Chondrocyte (in vitro differentiated cells): ENCODE data around the gene SNAP47. TPM values are rescaled to one million over a fixed set of nuclear protein-coding genes. Genes with fewer than 3 reads are reported as not detected.

Source experiments
- DNase-seq: peaks from one replicate; pipeline ENCODE4 v3.0.0; 2021; ENCODE audit warnings: mixed read lengths, low spot score
- H3K27ac Mint-ChIP-seq: one replicate; pipeline ENCODE4 v1.8.0; 2021; ENCODE audit warnings: mild to moderate bottlenecking, moderate library complexity, mixed read lengths; ENCODE audit not compliant: unreplicated experiment
- H3K27me3 Mint-ChIP-seq: 2 replicates; pipeline ENCODE4 v1.8.0; 2021; ENCODE audit warnings: low read depth, mixed read lengths
- H3K36me3 Mint-ChIP-seq: 2 replicates; pipeline ENCODE4 v1.8.0; 2021; ENCODE audit warnings: low read depth, mixed read lengths
- H3K4me1 Mint-ChIP-seq: 2 replicates; pipeline ENCODE4 v1.8.0; 2021; ENCODE audit warnings: low read depth, mild to moderate bottlenecking, mixed read lengths
- H3K4me3 Mint-ChIP-seq: one replicate; pipeline ENCODE4 v1.8.0; 2021; ENCODE audit warnings: mild to moderate bottlenecking, moderate library complexity, mixed read lengths; ENCODE audit not compliant: unreplicated experiment
- H3K9me3 Mint-ChIP-seq: 2 replicates; pipeline ENCODE4 v1.8.0; 2021; ENCODE audit warnings: low read depth, mixed read lengths
- total RNA-seq: library from RNA; stranded (reverse); gene quantifications from 3 replicates; pipeline ENCODE4 v1.2.1, GENCODE V29; 2021
- TF ChIP-seq, protein P1 (sequence below): fragments of 200-600 bp; sonication (generic); IDR thresholded peaks from 2 replicates; pipeline ENCODE4 v1.5.0; 2021; ENCODE audit warnings: antibody characterized with exemption, mild to moderate bottlenecking, moderate library complexity

Gene SNAP47
- total RNA-seq, 1 donor from 2014 or later = 22.5 TPM

DNA sequence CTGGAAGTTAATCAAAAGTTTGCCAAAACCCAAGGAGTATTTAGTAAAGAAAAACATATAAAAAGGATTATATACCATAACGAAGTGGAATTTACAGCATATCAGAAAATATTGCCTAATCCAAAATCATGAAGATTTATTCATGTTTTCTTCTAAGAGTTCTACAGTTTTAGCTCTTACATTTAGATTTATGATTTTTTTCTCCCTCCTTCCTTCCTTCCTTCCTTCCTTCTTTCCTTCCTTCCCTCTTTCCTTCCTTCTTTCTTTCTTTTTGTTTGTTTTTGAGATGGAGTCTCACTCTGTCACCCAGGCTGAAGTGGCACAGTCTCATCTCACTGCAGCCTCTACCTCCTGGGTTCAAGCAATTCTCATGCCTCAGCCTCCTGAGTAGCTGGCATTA, 64.5 kb downstream of the SNAP47 start:
- Mint-ChIP-seq H3K27me3 (peaks cover 35% of the 10 kb centered on the region), H3K36me3 (peaks cover 4% of the 10 kb centered on the region), H3K4me1 (peaks cover under 1% of the 10 kb centered on the region), H3K9me3 (peaks cover 18% of the 10 kb centered on the region), H3K27ac (no peak overlapping the region), H3K4me3 (no peak overlapping the region)
- TF ChIP-seq, protein P1, sequence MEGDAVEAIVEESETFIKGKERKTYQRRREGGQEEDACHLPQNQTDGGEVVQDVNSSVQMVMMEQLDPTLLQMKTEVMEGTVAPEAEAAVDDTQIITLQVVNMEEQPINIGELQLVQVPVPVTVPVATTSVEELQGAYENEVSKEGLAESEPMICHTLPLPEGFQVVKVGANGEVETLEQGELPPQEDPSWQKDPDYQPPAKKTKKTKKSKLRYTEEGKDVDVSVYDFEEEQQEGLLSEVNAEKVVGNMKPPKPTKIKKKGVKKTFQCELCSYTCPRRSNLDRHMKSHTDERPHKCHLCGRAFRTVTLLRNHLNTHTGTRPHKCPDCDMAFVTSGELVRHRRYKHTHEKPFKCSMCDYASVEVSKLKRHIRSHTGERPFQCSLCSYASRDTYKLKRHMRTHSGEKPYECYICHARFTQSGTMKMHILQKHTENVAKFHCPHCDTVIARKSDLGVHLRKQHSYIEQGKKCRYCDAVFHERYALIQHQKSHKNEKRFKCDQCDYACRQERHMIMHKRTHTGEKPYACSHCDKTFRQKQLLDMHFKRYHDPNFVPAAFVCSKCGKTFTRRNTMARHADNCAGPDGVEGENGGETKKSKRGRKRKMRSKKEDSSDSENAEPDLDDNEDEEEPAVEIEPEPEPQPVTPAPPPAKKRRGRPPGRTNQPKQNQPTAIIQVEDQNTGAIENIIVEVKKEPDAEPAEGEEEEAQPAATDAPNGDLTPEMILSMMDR = no peak
- no peak for DNase-seq

DNA sequence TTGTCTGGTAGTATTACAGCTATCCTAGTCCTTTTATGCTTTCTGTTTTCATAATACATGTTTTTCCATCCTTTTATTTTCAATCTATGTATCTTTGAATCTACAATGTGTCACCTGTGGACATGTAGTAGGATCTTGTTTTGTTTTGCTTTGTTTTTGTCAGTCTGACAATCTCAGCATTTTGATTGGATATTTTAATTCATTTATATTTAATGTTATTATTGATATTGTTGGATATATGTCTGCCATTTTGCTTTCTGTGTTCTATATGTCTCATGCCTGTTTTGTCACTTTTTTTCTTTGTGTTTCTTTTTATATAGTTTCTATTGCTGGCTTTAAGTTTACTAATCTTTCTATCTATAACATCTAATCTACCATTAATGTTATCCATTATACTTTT, 68.7 kb downstream of the SNAP47 start:
- Mint-ChIP-seq H3K27ac (no peak overlapping the region), H3K4me3 (no peak overlapping the region), H3K36me3 (peaks cover 4% of the 10 kb centered on the region), H3K27me3 (peaks cover 27% of the 10 kb centered on the region), H3K4me1 (peaks cover 5% of the 10 kb centered on the region), H3K9me3 (peaks cover 20% of the 10 kb centered on the region)
- no peak for DNase-seq
- TF ChIP-seq, protein P1 = no peak

DNA sequence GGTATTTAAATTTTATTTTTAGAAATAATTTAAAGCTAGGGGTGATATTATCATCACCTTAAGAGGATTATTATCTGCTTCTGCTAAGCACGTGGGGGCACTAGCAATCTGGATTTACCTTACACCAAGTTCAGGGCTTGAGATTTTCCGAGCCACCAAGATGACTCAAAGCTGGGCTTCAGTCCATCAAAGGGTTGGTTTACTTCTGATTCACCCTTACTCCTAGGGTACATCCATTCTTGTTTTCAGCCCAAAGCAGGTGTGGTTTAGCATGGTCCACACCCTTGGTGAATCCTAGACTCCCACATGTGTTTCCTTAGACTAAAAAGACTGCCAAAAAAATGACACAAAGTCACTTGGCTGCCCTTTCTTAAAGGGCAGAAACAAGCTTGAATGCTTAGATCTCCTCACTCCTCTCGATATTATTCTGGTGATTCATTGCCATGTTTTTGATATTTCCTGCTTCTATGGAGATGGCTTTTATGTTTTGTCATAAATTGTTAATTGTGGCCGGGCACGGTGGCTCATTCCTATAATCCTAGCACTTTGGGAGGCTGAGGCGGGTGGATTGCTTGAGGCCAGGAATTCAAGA, 70.5 kb downstream of the SNAP47 start:
- Mint-ChIP-seq H3K27me3 (peaks cover 22% of the 10 kb centered on the region), H3K36me3 (peaks cover 4% of the 10 kb centered on the region), H3K4me1 (peaks cover 5% of the 10 kb centered on the region), H3K9me3 (peaks cover 20% of the 10 kb centered on the region), H3K4me3 (no peak overlapping the region), H3K27ac (no peak overlapping the region)
- no peak for DNase-seq
- TF ChIP-seq, protein P1 = no peak

DNA sequence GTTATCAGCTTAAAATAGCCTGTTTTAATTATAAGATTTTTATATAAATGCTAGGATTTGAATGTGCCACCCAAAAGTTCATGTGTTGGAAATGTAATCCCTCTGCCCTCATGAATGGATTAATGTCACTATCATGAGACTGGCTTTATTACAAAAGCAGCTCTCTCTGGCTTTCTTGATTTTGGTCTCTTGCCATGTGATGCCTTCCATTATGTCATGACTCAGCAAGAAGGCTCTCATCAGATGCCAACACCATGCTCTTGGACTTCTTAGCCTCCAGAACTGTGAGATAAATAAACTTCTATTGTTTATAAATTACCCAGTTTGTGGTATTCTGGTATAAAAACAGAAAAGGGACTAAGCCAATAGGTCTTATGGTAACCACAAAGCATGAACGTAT, 73.3 kb downstream of the SNAP47 start:
- Mint-ChIP-seq H3K27ac (no peak overlapping the region), H3K36me3 (peaks cover 2% of the 10 kb centered on the region), H3K27me3 (peaks cover 16% of the 10 kb centered on the region), H3K9me3 (peaks cover 17% of the 10 kb centered on the region), H3K4me3 (no peak overlapping the region), H3K4me1 (peaks cover 5% of the 10 kb centered on the region)
- DNase-seq = no peak
- TF ChIP-seq, protein P1 = no peak

DNA sequence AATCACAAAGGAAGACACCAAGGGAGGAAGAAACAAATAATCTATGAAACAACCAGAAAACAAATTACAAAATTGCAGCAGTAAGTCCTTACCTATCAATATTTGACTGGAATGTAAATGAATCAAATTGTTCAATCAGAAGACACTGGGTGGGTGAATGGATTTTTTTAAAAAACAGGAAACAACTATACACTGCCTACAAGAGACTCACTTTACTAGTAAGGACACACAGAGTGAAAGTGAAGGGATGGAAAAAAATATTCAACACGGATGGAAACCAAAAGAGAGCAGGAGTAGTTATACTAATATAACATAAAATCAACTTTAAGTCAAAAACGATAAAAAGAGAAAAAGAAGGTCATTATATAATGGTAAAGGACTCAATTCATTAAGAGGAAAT, 73.8 kb downstream of the SNAP47 start:
- Mint-ChIP-seq H3K9me3 (peaks cover 13% of the 10 kb centered on the region), H3K36me3 (peaks cover 2% of the 10 kb centered on the region), H3K4me3 (no peak overlapping the region), H3K27me3 (peaks cover 16% of the 10 kb centered on the region), H3K4me1 (peaks cover 5% of the 10 kb centered on the region), H3K27ac (no peak overlapping the region)
- TF ChIP-seq, protein P1 = no peak
- DNase-seq = no peak
